Trophoblast cell (in vitro differentiated cells and primary cell): ENCODE data around the gene SAPCD2.

ENCODE experiments used
- DNase-seq, 2 donors: peaks; one replicate each; pipeline ENCODE4 v3.0.0-alpha.2; 2016
- H2AFZ ChIP-seq: 2 replicates; pipeline ENCODE4 v1.6.1; 2013; ENCODE audit warnings: low read length, moderate library complexity, mild to moderate bottlenecking; ENCODE audit not compliant: insufficient read depth, poor library complexity
- H2AK5ac ChIP-seq: 2 replicates; pipeline ENCODE4 v1.6.1; 2013; ENCODE audit warnings: mild to moderate bottlenecking, low read length
- H2BK120ac ChIP-seq: 2 replicates; pipeline ENCODE4 v1.6.1; 2013; ENCODE audit warnings: low read length, mild to moderate bottlenecking, moderate library complexity; ENCODE audit not compliant: insufficient read depth, poor library complexity
- H2BK12ac ChIP-seq: 2 replicates; pipeline ENCODE4 v1.6.1; 2013; ENCODE audit warnings: mild to moderate bottlenecking, low read length, moderate library complexity
- H2BK5ac ChIP-seq: 2 replicates; pipeline ENCODE4 v1.6.1; 2013; ENCODE audit warnings: low read length, low read depth, moderate library complexity, mild to moderate bottlenecking; ENCODE audit not compliant: poor library complexity
- H3K14ac ChIP-seq: 2 replicates; pipeline ENCODE4 v1.6.1; 2013; ENCODE audit warnings: mild to moderate bottlenecking, low read length
- H3K18ac ChIP-seq: 2 replicates; pipeline ENCODE4 v1.6.1; 2013; ENCODE audit warnings: mild to moderate bottlenecking, low read length
- H3K23ac ChIP-seq: 2 replicates; pipeline ENCODE4 v1.6.1; 2013; ENCODE audit warnings: low read length
- H3K27ac ChIP-seq: 2 replicates; pipeline ENCODE4 v1.5.1; 2013; ENCODE audit warnings: low read depth, mild to moderate bottlenecking, inconsistent platforms, low read length, moderate library complexity
- H3K27me3 ChIP-seq: 2 replicates; pipeline ENCODE4 v1.6.1; 2013; ENCODE audit warnings: inconsistent platforms, mild to moderate bottlenecking, low read length, moderate library complexity; ENCODE audit not compliant: insufficient read depth
- H3K36me3 ChIP-seq, 2 experiments: 1 replicate in 1 of 2; 2 replicates in 1 of 2; pipeline ENCODE4 v1.6.1; 2013; ENCODE audit warnings: low read length in 2 of 2, mild to moderate bottlenecking in 2 of 2, moderate library complexity in 1 of 2; ENCODE audit not compliant: insufficient read depth in 2 of 2, control insufficient read depth in 1 of 2
- H3K4ac ChIP-seq: 2 replicates; pipeline ENCODE4 v1.6.1; 2013; ENCODE audit warnings: low read depth, mild to moderate bottlenecking, low read length, moderate library complexity
- H3K4me1 ChIP-seq, 2 experiments: 1 replicate in 1 of 2; 2 replicates in 1 of 2; pipeline ENCODE4 v1.6.1; 2013; ENCODE audit warnings: low read length in 2 of 2, mild to moderate bottlenecking in 2 of 2, moderate library complexity in 1 of 2; ENCODE audit not compliant: insufficient read depth in 2 of 2, control insufficient read depth in 1 of 2
- H3K4me2 ChIP-seq: 2 replicates; pipeline ENCODE4 v1.6.1; 2013; ENCODE audit warnings: inconsistent platforms, mild to moderate bottlenecking, low read length, moderate library complexity
- H3K4me3 ChIP-seq: 2 replicates; pipeline ENCODE4 v1.5.1; 2013; ENCODE audit warnings: mild to moderate bottlenecking, low read depth, low read length, inconsistent platforms
- H3K79me1 ChIP-seq: one replicate; pipeline ENCODE4 v1.6.1; 2013; ENCODE audit warnings: low read length
- H3K79me2 ChIP-seq: 2 replicates; pipeline ENCODE4 v1.6.1; 2013; ENCODE audit warnings: low read length, mild to moderate bottlenecking; ENCODE audit not compliant: control insufficient read depth, insufficient read depth, poor library complexity
- H3K9ac ChIP-seq: 2 replicates; pipeline ENCODE4 v1.6.1; 2013; ENCODE audit warnings: mild to moderate bottlenecking, low read length
- H3K9me3 ChIP-seq: 2 replicates; pipeline ENCODE4 v1.6.1; 2013; ENCODE audit warnings: low read depth, mild to moderate bottlenecking, control low read depth, inconsistent platforms, low read length; ENCODE audit not compliant: insufficient read depth
- H4K12ac ChIP-seq: 2 replicates; pipeline ENCODE4 v1.6.1; 2013; ENCODE audit warnings: low read depth, mild to moderate bottlenecking, low read length, moderate library complexity
- H4K8ac ChIP-seq: 2 replicates; pipeline ENCODE4 v1.6.1; 2013; ENCODE audit warnings: low read depth, mild to moderate bottlenecking, low read length, moderate library complexity
- H4K91ac ChIP-seq: one replicate; pipeline ENCODE4 v1.6.1; 2013; ENCODE audit warnings: low read depth, mild to moderate bottlenecking, low read length, moderate library complexity
- WGBS: extraction: QIAGEN DNeasy Blood & Tissue Kit; methylation state at CpG from one replicate; pipeline ENCODE4 v1.1.7; 2013; ENCODE audit warnings: missing lambda C conversion rate; ENCODE audit not compliant: insufficient read length, insufficient coverage; ENCODE audit errors: extremely low coverage; 5-methylcytosine and 5-hydroxymethylcytosine counted together

Gene SAPCD2

DNA sequence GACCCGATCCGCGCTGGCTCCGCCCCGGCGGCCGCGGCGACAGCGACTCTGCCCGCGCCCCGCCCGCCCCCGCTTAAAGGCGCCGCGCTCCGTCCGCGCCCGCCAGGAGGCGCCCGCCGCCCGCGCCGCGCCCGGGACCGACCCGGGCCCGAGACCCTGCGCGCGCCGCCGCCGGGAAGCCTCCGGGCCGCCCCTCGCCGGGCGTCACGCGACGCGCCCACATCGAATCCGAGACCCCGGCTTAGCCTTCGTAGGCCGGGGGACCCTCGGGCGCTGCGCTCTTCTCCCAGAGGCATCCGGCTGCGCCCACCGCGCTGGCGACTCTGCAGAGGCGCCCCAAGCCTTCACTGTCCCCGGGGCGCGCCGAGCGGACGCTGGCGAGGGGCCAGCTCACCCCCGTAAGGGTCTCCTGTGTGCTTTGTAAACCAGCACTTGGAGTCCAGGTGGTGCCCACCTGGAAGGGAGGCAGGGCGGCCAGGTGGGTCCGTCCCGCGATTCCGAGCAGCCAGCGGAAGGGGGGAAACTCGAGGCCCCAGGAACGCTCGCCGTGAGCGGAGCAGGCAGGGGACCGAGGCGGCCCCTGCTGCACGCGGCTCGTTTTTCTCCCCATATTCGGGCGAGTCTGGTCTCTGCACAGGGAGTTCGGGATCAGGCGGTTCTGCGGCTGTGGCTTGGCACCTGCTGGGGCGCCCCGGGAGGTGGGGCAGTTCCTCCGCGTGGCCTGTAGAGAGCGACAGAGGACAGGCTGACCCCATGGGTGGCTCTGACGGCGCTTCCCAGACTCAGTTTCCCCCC, 41.9 kb downstream of the SAPCD2 start:
- Histone ChIP-seq H3K9ac (peak overlapping the region; percentile 5), H3K27ac (no peak overlapping the region), H3K27me3 (peaks cover 9% of the 10 kb centered on the region), H3K9me3 (peaks cover 5% of the 10 kb centered on the region), H4K8ac (peak overlapping the region; percentile 31), H2BK5ac (no peak overlapping the region), H2AFZ (peak overlapping the region; percentile 40), H3K4ac (no peak overlapping the region), H2BK12ac (no peak overlapping the region), H4K91ac (no peak overlapping the region), H3K14ac (peak overlapping the region; percentile 41), H3K79me2 (no peaks in the 10 kb centered on the region), H3K23ac (no peak overlapping the region), H3K18ac (no peak overlapping the region), H3K4me2 (peak overlapping the region; percentile 79), H3K4me1 (peaks cover 6 to 8% of the 10 kb centered on the region in 2 experiments), H2AK5ac (no peak overlapping the region), H4K12ac (no peak overlapping the region), H2BK120ac (peak overlapping the region; percentile 22), H3K79me1 (no peaks in the 10 kb centered on the region), H3K4me3 (no peak overlapping the region), H3K36me3 (no peaks in the 10 kb centered on the region)
- WGBS, result no CpG with 5 or more reads among the region's 98 CpGs
- DNase-seq, result peak; percentile 19 to 70

DNA sequence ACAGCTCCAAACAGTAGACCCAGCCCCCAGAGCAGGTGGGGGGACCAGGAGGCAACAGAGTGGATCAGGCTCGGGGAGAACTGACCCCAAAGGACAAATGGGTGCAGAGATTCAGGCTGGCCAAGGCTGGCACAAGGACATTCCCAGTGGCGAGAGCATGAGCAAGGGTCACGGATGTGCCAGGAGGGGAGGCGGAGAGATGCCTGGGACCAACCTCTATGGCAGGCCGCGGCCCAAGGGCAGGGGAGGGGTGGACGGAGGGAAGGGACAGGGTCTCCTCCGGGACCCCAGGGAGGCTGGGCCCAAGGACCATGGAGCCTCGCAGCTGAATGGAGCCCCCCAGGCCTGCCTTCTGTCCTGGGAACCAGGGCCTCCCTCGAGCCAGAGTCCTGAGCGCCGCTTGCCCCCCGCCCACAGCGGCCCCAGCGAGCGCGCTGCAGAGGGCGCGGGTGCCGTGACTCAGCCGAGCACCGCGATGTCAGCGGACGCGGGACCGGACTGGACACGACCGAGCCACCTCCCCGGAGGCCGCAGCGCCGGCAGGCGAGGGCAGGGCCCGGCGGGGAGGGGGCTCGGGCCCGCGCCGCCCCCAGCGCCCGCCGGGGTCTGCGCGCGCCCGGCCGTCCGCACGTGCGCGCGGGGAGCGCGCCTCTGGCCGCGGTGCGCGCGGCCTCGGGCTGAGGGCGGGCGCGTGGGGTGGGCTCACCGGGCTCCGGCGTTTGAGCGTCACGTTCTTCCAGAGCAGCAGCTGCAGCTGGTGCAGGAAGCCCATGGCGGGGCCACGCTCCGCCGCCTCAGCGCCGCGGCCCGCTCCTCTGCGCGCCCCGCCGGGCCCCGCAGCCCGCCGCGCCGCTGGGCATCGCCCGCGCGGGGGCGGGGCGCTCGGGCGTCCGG, 42.7 kb downstream of the SAPCD2 start, which contains the start of gene ABCA2:
ABCA2 (minus strand) TSS at position 869 of the 894 bp plus-strand sequence; CDS start at position 772, 97 bp downstream.
- H4K8ac ChIP-seq, result peak within 1 kb of the TSS; percentile 31

GRCh38 chr9:137026828-137027227, 43.5 kb downstream of the SAPCD2 start:
- no peak overlapping the region for H3K4ac ChIP-seq
- no peak overlapping the region for H2BK120ac ChIP-seq
- no peak overlapping the region for H3K23ac ChIP-seq
- H3K79me2 ChIP-seq, result no peaks in the 10 kb centered on the region
- WGBS, result no CpG with 5 or more reads among the region's 4 CpGs
- H3K18ac ChIP-seq, result no peak overlapping the region
- H3K27me3 ChIP-seq, result peaks cover 9% of the 10 kb centered on the region
- H3K9me3 ChIP-seq, result peaks cover 5% of the 10 kb centered on the region
- H3K36me3 ChIP-seq, result no peaks in the 10 kb centered on the region
- no peak overlapping the region for H3K27ac ChIP-seq
- no peak overlapping the region for H3K4me2 ChIP-seq
- no peak for DNase-seq
- no peak overlapping the region for H4K91ac ChIP-seq
- H2BK5ac ChIP-seq, result no peak overlapping the region
- no peak overlapping the region for H3K14ac ChIP-seq
- H4K12ac ChIP-seq, result no peak overlapping the region
- no peak overlapping the region for H2AFZ ChIP-seq
- no peak overlapping the region for H3K4me3 ChIP-seq
- peaks cover 6 to 8% of the 10 kb centered on the region in 2 experiments for H3K4me1 ChIP-seq
- H4K8ac ChIP-seq, result no peak overlapping the region
- H2AK5ac ChIP-seq, result no peak overlapping the region
- H2BK12ac ChIP-seq, result no peak overlapping the region
- H3K9ac ChIP-seq, result no peak overlapping the region
- H3K79me1 ChIP-seq, result no peaks in the 10 kb centered on the region

More for the DNA sequence above, 42.7 kb downstream of the SAPCD2 start, which contains the start of gene ABCA2:
- WGBS, result no CpG with 5 or more reads among the region's 95 CpGs
- Histone ChIP-seq H3K4me2 (peak within 1 kb of the TSS; percentile 79), H3K36me3 (no peaks in the 10 kb centered on the region), H4K12ac (peak within 1 kb of the TSS; percentile 12), H3K4me1 (peaks cover 6 to 8% of the 10 kb centered on the region in 2 experiments), H3K79me1 (no peaks in the 10 kb centered on the region), H2BK120ac (peak within 1 kb of the TSS; percentile 22), H3K23ac (no peak within 1 kb of the TSS), H3K9ac (peak within 1 kb of the TSS; percentile 5), H3K18ac (peak within 1 kb of the TSS; percentile 15), H2BK5ac (no peak within 1 kb of the TSS), H3K79me2 (no peaks in the 10 kb centered on the region), H2AFZ (peak within 1 kb of the TSS; percentile 40), H3K14ac (peak within 1 kb of the TSS; percentile 41), H3K4ac (no peak within 1 kb of the TSS), H2BK12ac (no peak within 1 kb of the TSS), H3K27ac (no peak within 1 kb of the TSS), H4K91ac (no peak within 1 kb of the TSS), H2AK5ac (no peak within 1 kb of the TSS), H3K4me3 (peak within 1 kb of the TSS; percentile 62), H3K9me3 (peaks cover 5% of the 10 kb centered on the region), H3K27me3 (peaks cover 9% of the 10 kb centered on the region)
- peak in 1 of 2 donors; percentile 37 for DNase-seq

DNA sequence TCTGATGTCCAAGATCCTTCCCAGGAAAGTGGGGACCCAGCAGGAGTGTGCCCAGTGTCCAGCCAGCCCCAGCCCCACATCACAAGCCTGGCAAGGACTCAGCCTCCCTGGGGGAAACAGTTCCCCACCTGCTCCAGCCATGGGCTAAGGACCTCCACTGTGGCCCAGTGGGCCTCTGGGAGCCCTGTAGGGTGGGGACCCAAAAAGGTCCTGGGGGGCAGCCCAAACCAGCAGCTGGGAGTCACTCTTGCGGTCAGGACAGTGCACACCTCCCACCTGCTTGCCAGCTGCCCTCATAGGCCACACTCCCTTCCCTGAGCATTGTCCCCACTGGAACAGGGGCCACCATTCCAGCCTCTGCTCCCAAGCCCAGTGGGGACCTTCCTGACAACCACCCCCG, 44.0 kb downstream of the SAPCD2 start:
- H2BK12ac ChIP-seq, result no peak overlapping the region
- H2AFZ ChIP-seq, result no peak overlapping the region
- H3K9me3 ChIP-seq, result peaks cover 5% of the 10 kb centered on the region
- no peak overlapping the region for H3K23ac ChIP-seq
- H3K79me2 ChIP-seq, result no peaks in the 10 kb centered on the region
- no CpG with 5 or more reads among the region's 2 CpGs for WGBS
- no peak overlapping the region for H2AK5ac ChIP-seq
- H3K9ac ChIP-seq, result no peak overlapping the region
- no peak overlapping the region for H2BK5ac ChIP-seq
- H3K4me1 ChIP-seq, result peaks cover 6 to 8% of the 10 kb centered on the region in 2 experiments
- H3K27me3 ChIP-seq, result peaks cover 9% of the 10 kb centered on the region
- no peak overlapping the region for H3K4ac ChIP-seq
- H3K4me3 ChIP-seq, result no peak overlapping the region
- no peak overlapping the region for H3K27ac ChIP-seq
- no peaks in the 10 kb centered on the region for H3K36me3 ChIP-seq
- H4K8ac ChIP-seq, result no peak overlapping the region
- H3K4me2 ChIP-seq, result no peak overlapping the region
- no peak overlapping the region for H4K12ac ChIP-seq
- no peaks in the 10 kb centered on the region for H3K79me1 ChIP-seq
- H4K91ac ChIP-seq, result no peak overlapping the region
- DNase-seq, result no peak
- no peak overlapping the region for H2BK120ac ChIP-seq
- H3K14ac ChIP-seq, result no peak overlapping the region
- H3K18ac ChIP-seq, result no peak overlapping the region
